Muscle of leg (tissue), 11 donors: Measurements from ENCODE around the gene SRBD1. TPM values are rescaled to one million over a fixed set of nuclear protein-coding genes. Genes with fewer than 3 reads are reported as not detected.
A peak's percentile ranks its signal among the peaks of the same experiment; 100 is the strongest.

Source experiments
- DNase-seq: peaks from one replicate; pipeline ENCODE4 v3.0.0; 2013
- H3K27ac ChIP-seq: one replicate; pipeline ENCODE4 v1.5.1; 2013; ENCODE audit warnings: mild to moderate bottlenecking, low read length, control low read depth
- H3K27me3 ChIP-seq: one replicate; pipeline ENCODE4 v1.6.1; 2013; ENCODE audit warnings: low read length; ENCODE audit not compliant: control insufficient read depth, insufficient read depth
- H3K36me3 ChIP-seq: one replicate; pipeline ENCODE4 v1.6.1; 2013; ENCODE audit warnings: low read length; ENCODE audit not compliant: control insufficient read depth, insufficient read depth
- H3K4me1 ChIP-seq: one replicate; pipeline ENCODE4 v1.6.1; 2013; ENCODE audit warnings: low read length; ENCODE audit not compliant: control insufficient read depth, insufficient read depth
- H3K4me3 ChIP-seq: one replicate; pipeline ENCODE4 v1.5.1; 2013; ENCODE audit warnings: low read length, control low read depth
- H3K9me3 ChIP-seq: replicated peaks from 2 replicates; pipeline ENCODE4 v1.6.1; 2013; ENCODE audit warnings: low read depth, low read length; ENCODE audit not compliant: control insufficient read depth
- WGBS: methylation state at CpG from one replicate; pipeline ENCODE4 v1.1.5; 2013; ENCODE audit warnings: missing lambda C conversion rate; ENCODE audit not compliant: insufficient coverage; 5-methylcytosine and 5-hydroxymethylcytosine counted together
- polyA plus RNA-seq, 8 donors: library from polyadenylated mRNA; unstranded; fragments of 120-200 nt; gene quantifications; one replicate each; pipeline versions ENCODE4 v1.2.1 to v1.2.3, GENCODE V29; 2013; ENCODE audit warnings: inconsistent platforms in 1 of 8, low replicate concordance in 1 of 8; ENCODE audit not compliant: insufficient read length in 8 of 8, insufficient read depth in 1 of 8
- total RNA-seq: library from RNA; stranded (reverse); fragments of 120-200 nt; gene quantifications from one replicate; pipeline ENCODE4 v1.2.4, GENCODE V29; 2013

SRBD1 gene
- total and polyA plus RNA-seq, 9 donors, result 8.5 to 18.8 (median 11.3) TPM

DNA sequence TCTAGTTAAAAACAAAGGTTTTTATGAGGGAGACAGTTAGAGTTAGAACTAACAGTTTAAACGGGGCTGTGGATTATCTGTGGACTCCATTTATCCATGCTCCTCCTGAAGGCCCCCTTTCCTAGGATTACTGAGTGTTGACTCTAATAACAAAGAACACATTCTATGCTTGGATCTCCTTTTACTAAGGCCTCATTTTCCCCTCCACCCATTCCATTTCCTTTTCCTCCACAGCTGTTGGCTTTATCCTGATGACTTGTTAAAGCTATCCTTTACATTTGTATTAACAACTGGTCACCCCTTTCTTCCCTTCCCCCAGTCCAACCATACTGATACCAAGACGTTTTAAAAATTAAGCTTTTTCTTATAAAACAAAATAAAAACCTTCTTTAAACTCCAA is 220.6 kb downstream of the SRBD1 start:
- no peak overlapping the region for H3K4me3 ChIP-seq
- peaks cover 9% of the 10 kb centered on the region for H3K4me1 ChIP-seq
- H3K27me3 ChIP-seq, result no peaks in the 10 kb centered on the region
- H3K36me3 ChIP-seq, result no peaks in the 10 kb centered on the region
- H3K27ac ChIP-seq, result peak overlapping the region; percentile 57
- no peaks in the 10 kb centered on the region for H3K9me3 ChIP-seq
- DNase-seq, result peak; percentile 78
- no CpG with 5 or more reads among the region's 2 CpGs for WGBS

DNA sequence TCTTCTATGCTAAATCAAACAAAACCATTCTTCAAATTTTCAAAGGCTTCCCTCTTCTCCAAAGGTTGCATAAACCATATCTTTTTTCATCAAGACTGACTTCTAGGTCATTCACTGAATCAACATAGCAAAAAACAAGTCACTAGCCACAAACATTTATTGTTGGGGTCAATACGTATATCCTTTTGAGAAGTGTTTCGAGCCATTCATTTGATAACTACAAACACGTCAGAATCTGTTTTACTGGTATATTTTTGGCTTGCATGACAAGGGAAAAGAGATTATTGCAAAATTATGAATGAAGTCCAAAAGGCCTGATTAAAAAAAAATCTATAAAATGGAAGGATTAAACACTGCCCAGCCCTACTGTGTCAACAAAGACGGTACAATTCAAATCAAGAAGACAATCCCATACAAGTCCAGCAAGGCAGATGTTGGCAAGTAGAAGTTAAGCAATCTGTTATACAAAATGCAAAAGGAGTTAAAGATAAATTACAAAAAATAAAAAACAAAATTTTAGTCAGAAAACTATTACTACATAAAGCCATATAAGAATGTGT is 222.4 kb downstream of the SRBD1 start:
- DNase-seq, result no peak
- H3K4me1 ChIP-seq, result peaks cover 9% of the 10 kb centered on the region
- no peaks in the 10 kb centered on the region for H3K27me3 ChIP-seq
- H3K36me3 ChIP-seq, result no peaks in the 10 kb centered on the region
- no peak overlapping the region for H3K4me3 ChIP-seq
- H3K9me3 ChIP-seq, result no peaks in the 10 kb centered on the region
- H3K27ac ChIP-seq, result no peak overlapping the region
- WGBS, result no CpG with 5 or more reads among the region's 4 CpGs

DNA sequence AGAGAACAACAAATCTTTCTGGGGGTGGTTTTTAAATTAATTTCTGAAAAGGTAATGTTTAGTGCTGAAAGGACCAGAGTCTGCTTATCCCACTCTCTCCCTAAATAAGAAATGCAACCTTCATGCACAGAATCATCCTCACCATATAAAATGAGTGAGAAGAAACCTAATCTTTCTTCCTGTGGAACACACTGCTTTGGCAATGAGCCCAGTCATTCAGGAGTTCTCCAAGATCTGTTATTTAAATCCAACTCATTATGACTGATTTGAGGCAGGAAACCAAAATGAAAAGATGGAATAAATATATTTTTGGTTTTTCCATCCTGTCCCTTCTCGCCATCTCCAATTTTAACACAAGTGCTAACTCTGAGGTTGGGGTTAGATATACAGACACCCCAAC is 228.3 kb downstream of the SRBD1 start:
- no peak overlapping the region for H3K4me3 ChIP-seq
- H3K27me3 ChIP-seq, result no peaks in the 10 kb centered on the region
- H3K4me1 ChIP-seq, result no peaks in the 10 kb centered on the region
- H3K36me3 ChIP-seq, result no peaks in the 10 kb centered on the region
- no peaks in the 10 kb centered on the region for H3K9me3 ChIP-seq
- H3K27ac ChIP-seq, result no peak overlapping the region
- DNase-seq, result peak; percentile 70
- no CpG with 5 or more reads among the region's 1 CpG for WGBS

DNA sequence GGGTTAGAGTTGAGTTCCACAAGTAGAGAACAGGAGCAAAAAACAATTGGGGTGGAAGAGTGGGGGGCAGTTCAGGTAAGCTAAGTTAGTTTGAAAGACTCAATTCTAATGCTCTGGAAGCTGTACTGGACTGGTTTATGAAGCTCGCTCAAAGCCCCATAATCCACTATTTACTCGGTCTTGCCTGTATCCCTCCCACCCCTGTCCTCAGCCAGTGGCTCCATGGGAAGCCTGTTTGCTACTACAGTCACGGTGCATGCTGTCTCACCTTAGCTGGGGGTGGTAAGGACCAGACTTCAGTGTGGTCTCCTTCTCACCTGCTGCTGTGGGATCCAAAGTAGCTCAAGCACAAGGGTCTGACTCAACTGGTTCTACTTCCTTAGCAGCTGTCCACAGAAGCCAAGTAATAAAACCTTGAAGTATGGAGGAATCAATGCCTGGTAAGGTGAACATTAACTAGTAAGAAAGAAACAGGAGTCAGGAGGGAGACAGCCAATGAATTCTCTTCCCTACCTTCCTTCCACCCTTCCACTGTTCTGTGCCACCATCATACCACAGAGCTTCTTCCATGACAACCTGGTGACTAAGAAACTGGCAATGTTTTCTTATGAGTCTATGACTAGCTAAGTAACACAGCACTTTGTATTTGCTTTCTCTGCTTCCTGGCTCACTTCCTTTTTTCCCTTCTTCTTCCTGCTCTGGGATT is 230.8 kb downstream of the SRBD1 start:
- Histone ChIP-seq H3K4me1 (no peaks in the 10 kb centered on the region), H3K4me3 (no peak overlapping the region), H3K36me3 (no peaks in the 10 kb centered on the region), H3K27me3 (no peaks in the 10 kb centered on the region), H3K27ac (no peak overlapping the region), H3K9me3 (peaks cover 3% of the 10 kb centered on the region)
- no peak for DNase-seq
- WGBS, result 94% methylated on average over 3 of the region's 3 CpGs

DNA sequence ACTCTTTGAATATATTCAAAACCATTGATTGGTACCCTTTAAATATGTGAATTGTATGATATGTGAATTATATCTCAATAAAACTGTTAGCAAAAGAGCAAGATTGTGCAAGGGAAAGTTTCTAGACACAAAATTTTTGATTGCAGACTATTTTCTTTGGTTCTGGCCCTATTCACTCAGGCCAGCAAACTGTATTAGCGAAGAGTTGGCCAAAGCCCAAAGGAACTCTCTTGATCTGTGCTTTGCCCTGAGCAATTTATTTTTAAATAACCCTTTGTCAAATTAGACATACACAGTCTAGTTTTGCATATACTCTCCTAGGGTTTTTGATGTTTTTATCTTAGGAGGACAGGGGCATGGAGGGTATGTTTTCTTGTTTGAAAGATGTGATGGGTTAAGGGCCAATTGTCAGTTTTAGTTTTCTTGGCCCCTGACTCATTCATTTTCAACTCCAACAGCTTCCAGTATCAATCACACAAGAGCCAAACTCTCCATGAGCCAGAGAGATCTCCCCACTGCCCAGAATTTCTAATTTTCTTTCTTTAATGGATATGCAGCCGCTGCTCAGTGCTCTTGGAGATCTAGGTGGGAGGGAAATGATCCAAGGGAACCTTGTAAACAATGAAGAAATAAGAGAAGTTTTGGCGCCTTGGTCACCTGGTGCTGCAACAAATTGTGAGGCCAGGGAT is 231.5 kb downstream of the SRBD1 start:
- Histone ChIP-seq H3K4me3 (no peak overlapping the region), H3K4me1 (no peaks in the 10 kb centered on the region), H3K36me3 (no peaks in the 10 kb centered on the region), H3K9me3 (peaks cover 3% of the 10 kb centered on the region), H3K27me3 (no peaks in the 10 kb centered on the region), H3K27ac (no peak overlapping the region)
- DNase-seq, result peak; percentile 59
- WGBS, result 54% methylated on average over 2 of the region's 3 CpGs

DNA sequence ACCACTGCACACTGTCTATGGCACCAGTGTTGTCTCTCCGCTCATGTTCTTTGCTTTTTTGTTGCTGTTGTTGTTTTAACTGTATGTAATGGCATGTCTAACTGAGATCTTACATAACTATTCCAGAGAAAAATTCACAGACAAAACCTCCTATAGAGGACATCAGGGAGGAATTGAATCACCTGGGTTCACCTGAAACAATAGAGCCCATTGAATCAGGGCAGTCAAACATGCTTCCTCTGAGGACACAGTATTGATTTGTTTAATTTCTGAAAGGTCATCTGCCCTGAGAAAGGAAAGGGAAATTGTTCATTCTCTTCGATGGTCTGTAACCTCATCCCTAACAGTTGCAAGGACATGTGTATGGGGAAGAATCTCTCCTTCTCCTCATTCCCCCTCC is 237.5 kb downstream of the SRBD1 start:
- Histone ChIP-seq H3K4me3 (no peak overlapping the region), H3K9me3 (peaks cover 3% of the 10 kb centered on the region), H3K36me3 (no peaks in the 10 kb centered on the region), H3K4me1 (no peaks in the 10 kb centered on the region), H3K27ac (no peak overlapping the region), H3K27me3 (no peaks in the 10 kb centered on the region)
- no peak for DNase-seq
- no CpG with 5 or more reads among the region's 2 CpGs for WGBS

DNA sequence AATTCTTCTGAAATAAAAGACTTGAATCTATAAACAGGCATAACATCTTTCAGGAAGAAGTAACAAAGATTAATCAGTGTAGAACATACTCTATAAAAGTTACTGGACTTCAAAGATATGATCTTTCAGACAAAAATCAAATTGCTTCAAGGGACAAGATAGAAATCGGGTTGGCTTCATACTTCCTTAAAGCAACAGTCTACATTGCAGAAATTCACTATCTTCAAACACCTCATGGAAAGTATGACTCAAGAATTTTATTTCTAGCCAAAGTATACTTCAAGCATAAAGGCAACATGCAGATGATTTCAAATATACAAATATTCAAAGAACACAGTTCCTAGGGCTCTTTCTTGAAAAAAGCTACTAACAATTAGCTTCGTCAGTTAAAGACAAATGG is 240.7 kb downstream of the SRBD1 start:
- no peak overlapping the region for H3K4me3 ChIP-seq
- H3K4me1 ChIP-seq, result no peaks in the 10 kb centered on the region
- no peaks in the 10 kb centered on the region for H3K9me3 ChIP-seq
- H3K36me3 ChIP-seq, result no peaks in the 10 kb centered on the region
- 75% methylated on average over 1 of the region's 2 CpGs for WGBS
- no peaks in the 10 kb centered on the region for H3K27me3 ChIP-seq
- no peak overlapping the region for H3K27ac ChIP-seq
- no peak for DNase-seq

DNA sequence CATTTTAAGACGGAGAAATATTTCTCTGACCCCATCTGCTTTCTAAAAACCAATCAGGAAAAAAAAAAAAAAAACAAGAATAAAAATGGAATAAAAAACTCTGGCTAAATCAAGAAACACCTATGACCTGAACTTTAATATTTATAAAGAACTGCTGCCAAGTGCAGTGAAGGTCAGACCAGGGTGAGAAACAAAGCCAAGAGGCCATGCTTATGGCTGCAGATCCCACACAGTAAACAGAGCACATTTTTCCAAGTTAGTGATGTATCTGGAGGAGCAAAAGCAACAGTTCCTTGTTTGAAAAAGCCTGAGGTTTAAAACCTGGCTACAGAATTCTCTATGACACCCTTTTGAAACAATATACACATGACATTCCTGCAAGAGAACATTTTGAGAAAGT is 242.3 kb downstream of the SRBD1 start:
- Histone ChIP-seq H3K36me3 (no peaks in the 10 kb centered on the region), H3K4me1 (no peaks in the 10 kb centered on the region), H3K9me3 (no peaks in the 10 kb centered on the region), H3K4me3 (no peak overlapping the region), H3K27ac (no peak overlapping the region), H3K27me3 (no peaks in the 10 kb centered on the region)
- DNase-seq, result no peak
- no CpG with 5 or more reads among the region's 1 CpG for WGBS

DNA sequence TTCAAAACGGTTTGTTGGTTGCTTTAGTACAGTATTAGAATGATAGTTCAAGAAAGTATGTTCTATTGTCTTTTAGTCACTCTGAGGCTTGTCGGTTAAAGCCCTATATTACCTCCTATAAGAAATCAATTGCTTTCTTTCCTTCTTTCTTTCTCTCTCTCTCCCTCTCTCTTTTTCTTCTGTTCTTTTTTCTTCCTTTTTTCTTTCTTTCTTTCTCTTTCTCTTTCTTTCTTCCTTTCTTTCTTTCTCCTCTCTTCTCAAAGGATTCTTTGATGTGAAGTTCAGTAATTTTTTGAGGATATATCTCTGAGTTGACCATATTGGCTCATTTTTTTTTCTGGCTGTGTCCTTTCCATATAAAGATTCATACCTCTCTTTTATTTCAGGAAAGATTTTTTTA is 249.4 kb downstream of the SRBD1 start:
- no peak for DNase-seq

DNA sequence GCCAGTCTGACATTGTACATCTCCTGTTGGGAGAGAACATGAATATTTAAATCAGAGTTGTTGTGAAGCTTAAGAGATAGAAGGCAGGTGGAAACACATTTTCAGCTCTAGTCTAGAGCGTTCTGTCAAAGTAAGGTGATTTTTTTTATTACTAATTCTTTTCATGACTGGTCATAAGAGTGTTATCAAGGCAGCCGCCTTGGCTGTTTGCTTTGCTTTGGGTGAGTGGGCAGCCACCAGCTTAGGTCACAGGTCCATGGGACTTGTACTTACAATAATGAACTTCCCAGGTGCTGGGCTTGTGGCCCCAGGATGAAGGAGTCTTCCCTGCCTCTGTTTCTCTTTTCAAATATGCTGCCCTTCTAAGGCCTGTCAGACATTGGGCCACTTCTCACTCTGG is 256.3 kb downstream of the SRBD1 start:
- no peak overlapping the region for H3K27ac ChIP-seq
- DNase-seq, result no peak
- no peaks in the 10 kb centered on the region for H3K36me3 ChIP-seq
- WGBS, result no CpG with 5 or more reads among the region's 2 CpGs
- H3K27me3 ChIP-seq, result no peaks in the 10 kb centered on the region
- no peak overlapping the region for H3K4me3 ChIP-seq
- no peaks in the 10 kb centered on the region for H3K4me1 ChIP-seq
- no peaks in the 10 kb centered on the region for H3K9me3 ChIP-seq

More for the DNA sequence above, 249.4 kb downstream of the SRBD1 start:
- H3K27me3 ChIP-seq, result no peaks in the 10 kb centered on the region
- no peak overlapping the region for H3K27ac ChIP-seq
- no CpG with 5 or more reads among the region's 2 CpGs for WGBS
- H3K36me3 ChIP-seq, result no peaks in the 10 kb centered on the region
- H3K9me3 ChIP-seq, result no peaks in the 10 kb centered on the region
- no peaks in the 10 kb centered on the region for H3K4me1 ChIP-seq
- H3K4me3 ChIP-seq, result no peak overlapping the region
